PC-9 (cell line): ENCODE measurements around the gene BCKDHA.

Experiments used
- EZH2 ChIP-seq: fragments of 200-600 bp; sonication (generic); IDR thresholded peaks from 2 replicates; pipeline ENCODE4 v1.8.0; 2017; ENCODE audit warnings: antibody characterized with exemption, low read depth
- TF ChIP-seq, protein P1 (sequence below): fragments of 200-600 bp; sonication (generic); conservative IDR thresholded peaks from 2 replicates; pipeline ENCODE4 v1.6.1; 2017; ENCODE audit warnings: mixed run types, antibody characterized with exemption, mild to moderate bottlenecking, moderate library complexity

DNA sequence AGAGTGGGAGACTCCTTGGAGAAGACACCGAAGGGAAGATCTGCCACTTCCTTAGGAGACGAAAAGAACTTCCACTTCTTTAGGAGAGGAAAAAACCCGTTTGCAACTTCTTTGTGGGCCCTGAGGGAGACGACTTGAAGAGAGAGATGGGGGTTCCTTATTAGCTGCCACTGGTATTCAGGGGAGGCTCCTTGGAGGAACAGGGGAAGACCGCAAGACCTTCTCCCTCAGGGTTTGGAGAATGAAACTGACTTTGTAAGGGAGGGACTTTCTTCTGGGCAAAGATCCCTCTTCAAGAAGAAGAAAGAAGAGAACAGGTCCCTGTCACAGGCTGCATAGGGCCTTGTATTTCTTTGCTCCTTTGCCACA lies 416 bp downstream of the BCKDHA start:
- no peak for TF ChIP-seq EZH2
- TF ChIP-seq, protein P1, sequence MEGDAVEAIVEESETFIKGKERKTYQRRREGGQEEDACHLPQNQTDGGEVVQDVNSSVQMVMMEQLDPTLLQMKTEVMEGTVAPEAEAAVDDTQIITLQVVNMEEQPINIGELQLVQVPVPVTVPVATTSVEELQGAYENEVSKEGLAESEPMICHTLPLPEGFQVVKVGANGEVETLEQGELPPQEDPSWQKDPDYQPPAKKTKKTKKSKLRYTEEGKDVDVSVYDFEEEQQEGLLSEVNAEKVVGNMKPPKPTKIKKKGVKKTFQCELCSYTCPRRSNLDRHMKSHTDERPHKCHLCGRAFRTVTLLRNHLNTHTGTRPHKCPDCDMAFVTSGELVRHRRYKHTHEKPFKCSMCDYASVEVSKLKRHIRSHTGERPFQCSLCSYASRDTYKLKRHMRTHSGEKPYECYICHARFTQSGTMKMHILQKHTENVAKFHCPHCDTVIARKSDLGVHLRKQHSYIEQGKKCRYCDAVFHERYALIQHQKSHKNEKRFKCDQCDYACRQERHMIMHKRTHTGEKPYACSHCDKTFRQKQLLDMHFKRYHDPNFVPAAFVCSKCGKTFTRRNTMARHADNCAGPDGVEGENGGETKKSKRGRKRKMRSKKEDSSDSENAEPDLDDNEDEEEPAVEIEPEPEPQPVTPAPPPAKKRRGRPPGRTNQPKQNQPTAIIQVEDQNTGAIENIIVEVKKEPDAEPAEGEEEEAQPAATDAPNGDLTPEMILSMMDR, result no peak
